Gastroesophageal sphincter (tissue), 3 donors: ENCODE data around the gene MYO9B.

Experiments
- EP300 ChIP-seq: sonication (generic); formaldehyde crosslinking; IDR thresholded peaks from one replicate; pipeline ENCODE4 v1.6.1; 2017; ENCODE audit warnings: antibody characterized with exemption, mild to moderate bottlenecking
- POLR2A ChIP-seq, 2 donors: fragments of 450-650 bp; IDR thresholded peaks; one replicate each; pipeline ENCODE4 v1.6.1; 2017; ENCODE audit warnings: antibody characterized with exemption in 2 of 2, mild to moderate bottlenecking in 2 of 2, moderate library complexity in 1 of 2
- POLR2AphosphoS5 ChIP-seq: sonication (generic); formaldehyde crosslinking; IDR thresholded peaks from one replicate; pipeline ENCODE4 v1.6.1; 2017; ENCODE audit warnings: antibody characterized with exemption
- TF ChIP-seq, protein P1 (sequence below), 4 experiments: fragments of 200-600 bp in 2 of 4; fragments of 450-650 bp in 2 of 4; sonication (generic) in 1 of 4; IDR thresholded peaks; one replicate each; pipeline ENCODE4 v1.5.1; 2017 to 2019; ENCODE audit warnings: antibody characterized with exemption in 4 of 4, mild to moderate bottlenecking in 2 of 4, moderate library complexity in 2 of 4

DNA sequence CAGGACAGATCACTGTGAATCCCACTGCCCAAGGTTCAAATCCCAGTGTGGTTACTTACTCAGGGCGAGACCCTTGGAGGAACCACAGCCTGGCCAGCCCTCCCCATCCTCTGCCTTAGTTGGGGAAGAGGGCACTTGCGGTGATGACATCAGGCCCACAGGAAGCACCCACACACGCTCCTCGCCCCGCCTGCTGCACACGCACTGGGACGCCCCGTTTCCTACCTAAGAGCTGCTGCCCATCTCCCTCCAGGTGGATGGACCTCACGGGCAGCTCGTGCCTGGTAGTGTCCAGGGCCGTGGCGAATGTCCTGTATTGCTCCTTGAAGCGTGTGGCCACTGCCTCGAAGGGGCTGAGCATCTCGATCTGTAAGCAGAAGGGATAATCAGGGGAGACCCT is 19.9 kb upstream of the MYO9B start:
- TF ChIP-seq POLR2A (IDR thresholded peaks at IDR 0.05) (no peak), POLR2AphosphoS5 (no peak), EP300 (no peak)
- TF ChIP-seq, protein P1, sequence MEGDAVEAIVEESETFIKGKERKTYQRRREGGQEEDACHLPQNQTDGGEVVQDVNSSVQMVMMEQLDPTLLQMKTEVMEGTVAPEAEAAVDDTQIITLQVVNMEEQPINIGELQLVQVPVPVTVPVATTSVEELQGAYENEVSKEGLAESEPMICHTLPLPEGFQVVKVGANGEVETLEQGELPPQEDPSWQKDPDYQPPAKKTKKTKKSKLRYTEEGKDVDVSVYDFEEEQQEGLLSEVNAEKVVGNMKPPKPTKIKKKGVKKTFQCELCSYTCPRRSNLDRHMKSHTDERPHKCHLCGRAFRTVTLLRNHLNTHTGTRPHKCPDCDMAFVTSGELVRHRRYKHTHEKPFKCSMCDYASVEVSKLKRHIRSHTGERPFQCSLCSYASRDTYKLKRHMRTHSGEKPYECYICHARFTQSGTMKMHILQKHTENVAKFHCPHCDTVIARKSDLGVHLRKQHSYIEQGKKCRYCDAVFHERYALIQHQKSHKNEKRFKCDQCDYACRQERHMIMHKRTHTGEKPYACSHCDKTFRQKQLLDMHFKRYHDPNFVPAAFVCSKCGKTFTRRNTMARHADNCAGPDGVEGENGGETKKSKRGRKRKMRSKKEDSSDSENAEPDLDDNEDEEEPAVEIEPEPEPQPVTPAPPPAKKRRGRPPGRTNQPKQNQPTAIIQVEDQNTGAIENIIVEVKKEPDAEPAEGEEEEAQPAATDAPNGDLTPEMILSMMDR (IDR thresholded peaks at IDR 0.05), result no peak
